ENCODE results near the gene HNF1A.

DNA sequence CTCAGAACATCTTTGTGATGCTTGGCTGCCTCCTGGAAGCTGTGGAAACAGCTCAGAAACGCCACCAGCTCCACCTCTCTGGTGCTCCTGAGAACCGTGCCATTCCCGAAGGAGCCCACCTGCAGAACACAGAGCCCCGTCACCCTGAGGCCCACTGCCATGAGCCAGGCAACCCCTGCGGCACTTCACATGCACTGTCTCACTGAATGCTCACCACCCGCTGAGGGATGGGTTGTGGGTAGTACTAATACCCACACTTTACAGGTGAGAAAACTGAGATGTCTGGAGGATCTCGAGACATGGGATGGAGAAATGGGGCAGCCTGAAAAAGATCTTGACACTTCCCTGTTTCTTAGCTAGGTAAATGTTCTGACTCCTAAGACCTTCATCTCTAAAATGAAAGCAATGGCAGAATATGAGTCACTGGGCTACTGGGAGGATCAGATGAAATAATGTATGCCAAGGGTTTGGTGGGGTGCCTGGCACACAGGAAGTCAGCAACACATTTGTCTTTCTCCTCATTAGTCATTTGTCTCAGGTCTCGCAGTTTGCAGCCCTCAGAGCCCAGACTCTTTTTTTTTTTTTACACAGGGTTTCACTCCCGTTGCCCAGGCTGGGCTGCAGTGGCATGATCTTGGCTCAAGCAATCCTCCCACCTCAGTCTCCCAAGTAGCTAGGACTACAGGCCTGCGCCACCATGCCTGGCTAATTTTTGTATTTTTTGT, 55.4 kb downstream of the HNF1A start:
- TF ChIP-seq, protein P1, sequence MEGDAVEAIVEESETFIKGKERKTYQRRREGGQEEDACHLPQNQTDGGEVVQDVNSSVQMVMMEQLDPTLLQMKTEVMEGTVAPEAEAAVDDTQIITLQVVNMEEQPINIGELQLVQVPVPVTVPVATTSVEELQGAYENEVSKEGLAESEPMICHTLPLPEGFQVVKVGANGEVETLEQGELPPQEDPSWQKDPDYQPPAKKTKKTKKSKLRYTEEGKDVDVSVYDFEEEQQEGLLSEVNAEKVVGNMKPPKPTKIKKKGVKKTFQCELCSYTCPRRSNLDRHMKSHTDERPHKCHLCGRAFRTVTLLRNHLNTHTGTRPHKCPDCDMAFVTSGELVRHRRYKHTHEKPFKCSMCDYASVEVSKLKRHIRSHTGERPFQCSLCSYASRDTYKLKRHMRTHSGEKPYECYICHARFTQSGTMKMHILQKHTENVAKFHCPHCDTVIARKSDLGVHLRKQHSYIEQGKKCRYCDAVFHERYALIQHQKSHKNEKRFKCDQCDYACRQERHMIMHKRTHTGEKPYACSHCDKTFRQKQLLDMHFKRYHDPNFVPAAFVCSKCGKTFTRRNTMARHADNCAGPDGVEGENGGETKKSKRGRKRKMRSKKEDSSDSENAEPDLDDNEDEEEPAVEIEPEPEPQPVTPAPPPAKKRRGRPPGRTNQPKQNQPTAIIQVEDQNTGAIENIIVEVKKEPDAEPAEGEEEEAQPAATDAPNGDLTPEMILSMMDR (IDR thresholded peaks at IDR 0.05), result no peak
- TF ChIP-seq ZFX (IDR thresholded peaks at IDR 0.05; ENCODE audit: borderline replicate concordance), result no peak

Data from 22Rv1 (cell line).